GM12801 (cell line): ENCODE measurements around the gene THADA.

Experiments used
- CTCF ChIP-seq: IDR thresholded peaks from one replicate; pipeline ENCODE4 v1.5.1; 2011; ENCODE audit warnings: control low read depth; ENCODE audit not compliant: insufficient read length; ENCODE audit errors: extremely low read depth

THADA gene

DNA sequence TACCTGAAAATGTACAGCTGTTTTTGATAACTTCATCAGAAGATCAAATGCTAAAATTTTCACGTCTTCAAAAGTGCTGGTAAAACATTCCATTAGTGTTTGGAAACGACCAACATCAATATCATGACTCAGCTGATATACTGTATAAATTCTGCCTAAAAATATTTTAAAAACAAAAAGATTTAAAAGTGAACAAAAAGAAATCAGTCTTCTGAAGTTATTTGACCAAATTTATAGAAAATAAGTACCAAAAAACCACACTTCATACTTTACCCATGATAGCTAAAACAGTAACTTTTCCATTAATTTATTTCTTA is 35.6 kb downstream of the THADA start:
- TF ChIP-seq CTCF, result no peak

DNA sequence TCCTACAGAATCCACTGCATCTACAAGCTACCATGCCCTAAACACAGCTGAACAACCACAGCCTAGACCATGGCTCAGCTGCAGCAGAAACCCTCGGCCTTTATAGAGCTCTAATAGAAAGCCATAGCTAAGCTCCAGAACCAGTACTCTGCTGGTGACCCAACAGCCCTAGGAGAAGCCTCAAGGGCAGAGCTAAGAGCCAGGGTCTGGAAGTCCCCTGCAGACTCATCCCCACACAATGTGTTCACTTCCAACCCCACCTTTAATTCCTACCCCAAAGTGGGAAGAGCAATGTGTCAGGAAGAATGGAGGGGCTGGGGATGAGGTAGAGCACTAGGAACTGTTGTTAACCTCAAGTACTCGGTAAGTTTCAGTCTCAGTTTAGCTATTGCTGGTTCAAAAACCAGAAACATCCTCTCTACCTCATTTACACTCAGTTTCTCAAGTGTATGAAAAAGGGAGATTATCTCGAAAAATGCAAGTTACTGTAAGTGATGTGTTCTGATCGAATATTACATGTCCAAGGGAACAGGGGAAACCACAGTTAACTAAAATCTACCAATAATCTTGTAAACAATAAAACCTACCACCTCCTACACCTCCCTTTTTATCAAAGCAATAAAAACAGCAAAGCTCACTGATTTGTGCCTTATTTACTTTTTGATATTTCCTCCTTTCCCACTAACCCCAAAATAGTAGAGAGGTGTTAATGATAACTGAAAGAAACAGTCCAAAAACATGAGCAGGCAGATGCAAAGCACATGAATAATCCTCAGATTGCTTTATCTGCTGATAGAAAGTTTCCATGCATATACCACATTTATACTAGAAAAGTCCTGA is 36.2 kb downstream of the THADA start:
- no peak for TF ChIP-seq CTCF

DNA sequence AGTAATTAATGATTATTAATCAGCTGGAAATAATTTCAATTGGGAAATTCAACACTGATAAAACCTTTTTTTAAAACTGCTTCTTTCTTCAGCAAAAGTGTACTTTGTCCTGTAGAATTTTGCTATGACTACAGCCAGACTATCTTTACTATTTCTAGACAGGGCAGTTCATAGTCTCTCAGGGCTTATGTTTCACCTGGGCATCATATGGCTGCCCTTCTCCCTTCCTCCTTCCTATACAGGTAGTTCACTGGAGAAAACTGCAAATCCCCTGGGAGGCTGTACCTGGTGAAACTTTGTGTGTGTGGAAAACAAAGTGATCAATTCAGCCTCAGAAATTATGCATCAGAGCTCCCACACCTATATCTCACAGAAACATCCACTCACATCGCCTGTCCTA is 38.6 kb downstream of the THADA start:
- TF ChIP-seq CTCF, result no peak

- no peak for TF ChIP-seq CTCF
These were observed 39.6 kb downstream of the THADA start for GRCh38 chr2:43556256-43556655.

GRCh38 chr2:43553341-43553855 is 42.4 kb downstream of the THADA start:
- TF ChIP-seq CTCF, result no peak

- TF ChIP-seq CTCF, result no peak
These were observed 43.8 kb downstream of the THADA start for GRCh38 chr2:43551990-43552389.

GRCh38 chr2:43542285-43542933 is 53.4 kb downstream of the THADA start:
- no peak for TF ChIP-seq CTCF
